WTC11 (cell line): ENCODE results near the gene ARMC9. TPM values are rescaled to one million over a fixed set of nuclear protein-coding genes. Genes with fewer than 3 reads are reported as not detected.

Source experiments
- ATAC-seq: fragments of 200-7000 bp; cut with Tn5 transposase; 2 replicates; pipeline ENCODE4 v1.10.0; 2021; ENCODE audit warnings: mild to moderate bottlenecking, moderate library complexity
- CTCF ChIA-PET: fragments of 300-600 bp; sonication (Branson Sonifier 250); formaldehyde crosslinking; loops from one replicate; lab custom pipeline; 2021; ENCODE audit warnings: antibody characterized with exemption; lab: Charles Lee
- POLR2A ChIA-PET: fragments of 350-600 bp; sonication (Branson Sonifier 250); formaldehyde crosslinking; loops from one replicate; lab custom pipeline; 2021; ENCODE audit warnings: antibody characterized with exemption; lab: Charles Lee
- DNase-seq: peaks from one replicate; pipeline ENCODE4 v3.0.0; 2021; ENCODE audit warnings: low spot score
- H3K27ac Mint-ChIP-seq: 2 replicates; pipeline ENCODE4 v1.8.0; 2021; ENCODE audit warnings: mixed read lengths
- H3K27me3 Mint-ChIP-seq: 2 replicates; pipeline ENCODE4 v1.8.0; 2021; ENCODE audit warnings: low read depth, mild to moderate bottlenecking, moderate library complexity, mixed read lengths
- H3K36me3 Mint-ChIP-seq: 2 replicates; pipeline ENCODE4 v1.8.0; 2021; ENCODE audit warnings: mixed read lengths
- H3K4me1 Mint-ChIP-seq: 2 replicates; pipeline ENCODE4 v1.8.0; 2022; ENCODE audit warnings: mixed read lengths
- H3K4me3 Mint-ChIP-seq: 2 replicates; pipeline ENCODE4 v1.8.0; 2021; ENCODE audit warnings: mild to moderate bottlenecking, moderate library complexity, mixed read lengths
- H3K9me3 Mint-ChIP-seq: 2 replicates; pipeline ENCODE4 v1.8.0; 2021; ENCODE audit warnings: mixed read lengths
- ATF1 ChIP-seq: sonication (generic); formaldehyde crosslinking; IDR thresholded peaks from 2 replicates; pipeline ENCODE4 v1.8.1; 2023; ENCODE audit warnings: mild to moderate bottlenecking, moderate library complexity, missing genetic modification reagents
- GABPB1 ChIP-seq: sonication (generic); formaldehyde crosslinking; IDR thresholded peaks from 2 replicates; pipeline ENCODE4 v1.8.1; 2023; ENCODE audit warnings: mild to moderate bottlenecking, missing genetic modification reagents
- GRHL2 ChIP-seq: fragments of 250-450 bp; sonication (Bioruptor Pico); IDR thresholded peaks from 2 replicates; pipeline ENCODE4 v1.8.0; 2022; ENCODE audit warnings: mild to moderate bottlenecking, moderate library complexity; ENCODE audit not compliant: insufficient replicate concordance, severe bottlenecking
- MXD4 ChIP-seq: fragments of 250-450 bp; sonication (Bioruptor Pico); IDR thresholded peaks from 2 replicates; pipeline ENCODE4 v1.8.0; 2021; ENCODE audit warnings: mild to moderate bottlenecking, moderate library complexity, borderline replicate concordance
- NR2C2 ChIP-seq: sonication (generic); formaldehyde crosslinking; IDR thresholded peaks from 2 replicates; pipeline ENCODE4 v1.8.0; 2022; ENCODE audit warnings: mild to moderate bottlenecking, missing genetic modification reagents
- OVOL2 ChIP-seq: fragments of 250-450 bp; sonication (Bioruptor Pico); IDR thresholded peaks from 2 replicates; pipeline ENCODE4 v1.9.0; 2021; ENCODE audit warnings: mild to moderate bottlenecking, borderline replicate concordance
- SMAD4 ChIP-seq: sonication (generic); formaldehyde crosslinking; IDR thresholded peaks from 2 replicates; pipeline ENCODE4 v1.8.0; 2022; ENCODE audit warnings: mild to moderate bottlenecking, missing genetic modification reagents
- SP1 ChIP-seq: sonication (generic); formaldehyde crosslinking; conservative IDR thresholded peaks from 2 replicates; pipeline ENCODE4 v1.8.1; 2022; ENCODE audit warnings: missing genetic modification reagents
- TCF7 ChIP-seq: sonication (generic); formaldehyde crosslinking; IDR thresholded peaks from 2 replicates; pipeline ENCODE4 v1.8.0; 2022; ENCODE audit warnings: mild to moderate bottlenecking, low read depth, missing genetic modification reagents, moderate library complexity
- TEAD1 ChIP-seq: sonication (generic); formaldehyde crosslinking; IDR thresholded peaks from 2 replicates; pipeline ENCODE4 v1.8.0; 2022; ENCODE audit warnings: mild to moderate bottlenecking, missing genetic modification reagents
- ZNF121 ChIP-seq: sonication (generic); formaldehyde crosslinking; IDR thresholded peaks from 2 replicates; pipeline ENCODE4 v1.8.0; 2023; ENCODE audit warnings: missing genetic modification reagents
- ZNF232 ChIP-seq: sonication (generic); formaldehyde crosslinking; IDR thresholded peaks from 2 replicates; pipeline ENCODE4 v1.8.0; 2022; ENCODE audit warnings: mild to moderate bottlenecking, missing genetic modification reagents
- ZNF263 ChIP-seq: sonication (generic); formaldehyde crosslinking; IDR thresholded peaks from 2 replicates; pipeline ENCODE4 v1.8.1; 2022; ENCODE audit warnings: low read depth, mild to moderate bottlenecking, moderate library complexity, missing genetic modification reagents
- total RNA-seq: library from RNA; stranded (reverse); gene quantifications from 3 replicates; pipeline ENCODE4 v1.2.3, GENCODE V29; 2021
- TF ChIP-seq, protein P1 (sequence below): sonication (generic); formaldehyde crosslinking; IDR thresholded peaks from 2 replicates; pipeline ENCODE4 v1.8.0; 2023; ENCODE audit warnings: missing genetic modification reagents, mild to moderate bottlenecking, borderline replicate concordance
- TF ChIP-seq, protein P2 (sequence below): sonication (generic); formaldehyde crosslinking; IDR thresholded peaks from 2 replicates; pipeline ENCODE4 v1.8.1; 2023; ENCODE audit warnings: mild to moderate bottlenecking, missing genetic modification reagents, moderate library complexity
- TF ChIP-seq, protein P3 (sequence below): sonication (generic); formaldehyde crosslinking; IDR thresholded peaks from 2 replicates; pipeline ENCODE4 v1.8.0; 2022; ENCODE audit warnings: mild to moderate bottlenecking, missing genetic modification reagents
- TF ChIP-seq, protein P4 (sequence below): sonication (generic); formaldehyde crosslinking; IDR thresholded peaks from 2 replicates; pipeline ENCODE4 v1.8.1; 2022; ENCODE audit warnings: mild to moderate bottlenecking, missing genetic modification reagents, moderate library complexity, borderline replicate concordance
- TF ChIP-seq, protein P5 (sequence below): sonication (generic); formaldehyde crosslinking; IDR thresholded peaks from 2 replicates; pipeline ENCODE4 v1.8.0; 2022; ENCODE audit warnings: mild to moderate bottlenecking, missing genetic modification reagents
- TF ChIP-seq, protein P6 (sequence below): fragments of 250-450 bp; sonication (Bioruptor Pico); IDR thresholded peaks from 2 replicates; pipeline ENCODE4 v1.9.0; 2021; ENCODE audit warnings: mild to moderate bottlenecking

ARMC9 gene
- total RNA-seq, 1 experiment from 2014 or later, result 34.9 TPM

DNA sequence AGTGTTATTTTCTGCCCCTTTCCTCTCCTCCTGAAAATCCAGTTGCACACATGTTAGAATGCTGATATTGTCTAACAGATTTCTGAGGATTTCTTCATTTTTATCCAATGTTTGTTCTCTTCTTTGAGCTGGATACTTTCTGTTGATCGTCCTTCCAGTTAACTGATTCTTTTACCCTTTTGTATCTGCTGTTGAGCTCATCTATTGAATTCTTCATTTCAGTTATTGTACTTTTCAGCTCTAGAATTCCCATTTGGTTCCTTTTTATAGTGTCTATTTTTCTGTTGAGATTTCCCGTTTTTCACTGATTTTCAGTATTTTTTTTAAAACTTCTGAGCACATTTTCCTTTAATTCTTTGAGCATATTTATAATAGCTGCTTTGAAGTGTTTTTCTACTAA is 119.1 kb downstream of the ARMC9 start:
- no peak for DNase-seq
- ATAC-seq, result no peak
- peaks cover 22% of the 10 kb centered on the region for H3K36me3 Mint-ChIP-seq
- no peak for TF ChIP-seq ZNF263 (CRISPR knock-in tag)
- TF ChIP-seq, protein P1, sequence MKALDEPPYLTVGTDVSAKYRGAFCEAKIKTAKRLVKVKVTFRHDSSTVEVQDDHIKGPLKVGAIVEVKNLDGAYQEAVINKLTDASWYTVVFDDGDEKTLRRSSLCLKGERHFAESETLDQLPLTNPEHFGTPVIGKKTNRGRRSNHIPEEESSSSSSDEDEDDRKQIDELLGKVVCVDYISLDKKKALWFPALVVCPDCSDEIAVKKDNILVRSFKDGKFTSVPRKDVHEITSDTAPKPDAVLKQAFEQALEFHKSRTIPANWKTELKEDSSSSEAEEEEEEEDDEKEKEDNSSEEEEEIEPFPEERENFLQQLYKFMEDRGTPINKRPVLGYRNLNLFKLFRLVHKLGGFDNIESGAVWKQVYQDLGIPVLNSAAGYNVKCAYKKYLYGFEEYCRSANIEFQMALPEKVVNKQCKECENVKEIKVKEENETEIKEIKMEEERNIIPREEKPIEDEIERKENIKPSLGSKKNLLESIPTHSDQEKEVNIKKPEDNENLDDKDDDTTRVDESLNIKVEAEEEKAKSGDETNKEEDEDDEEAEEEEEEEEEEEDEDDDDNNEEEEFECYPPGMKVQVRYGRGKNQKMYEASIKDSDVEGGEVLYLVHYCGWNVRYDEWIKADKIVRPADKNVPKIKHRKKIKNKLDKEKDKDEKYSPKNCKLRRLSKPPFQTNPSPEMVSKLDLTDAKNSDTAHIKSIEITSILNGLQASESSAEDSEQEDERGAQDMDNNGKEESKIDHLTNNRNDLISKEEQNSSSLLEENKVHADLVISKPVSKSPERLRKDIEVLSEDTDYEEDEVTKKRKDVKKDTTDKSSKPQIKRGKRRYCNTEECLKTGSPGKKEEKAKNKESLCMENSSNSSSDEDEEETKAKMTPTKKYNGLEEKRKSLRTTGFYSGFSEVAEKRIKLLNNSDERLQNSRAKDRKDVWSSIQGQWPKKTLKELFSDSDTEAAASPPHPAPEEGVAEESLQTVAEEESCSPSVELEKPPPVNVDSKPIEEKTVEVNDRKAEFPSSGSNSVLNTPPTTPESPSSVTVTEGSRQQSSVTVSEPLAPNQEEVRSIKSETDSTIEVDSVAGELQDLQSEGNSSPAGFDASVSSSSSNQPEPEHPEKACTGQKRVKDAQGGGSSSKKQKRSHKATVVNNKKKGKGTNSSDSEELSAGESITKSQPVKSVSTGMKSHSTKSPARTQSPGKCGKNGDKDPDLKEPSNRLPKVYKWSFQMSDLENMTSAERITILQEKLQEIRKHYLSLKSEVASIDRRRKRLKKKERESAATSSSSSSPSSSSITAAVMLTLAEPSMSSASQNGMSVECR (CRISPR knock-in tag), result no peak
- TF ChIP-seq, protein P2, sequence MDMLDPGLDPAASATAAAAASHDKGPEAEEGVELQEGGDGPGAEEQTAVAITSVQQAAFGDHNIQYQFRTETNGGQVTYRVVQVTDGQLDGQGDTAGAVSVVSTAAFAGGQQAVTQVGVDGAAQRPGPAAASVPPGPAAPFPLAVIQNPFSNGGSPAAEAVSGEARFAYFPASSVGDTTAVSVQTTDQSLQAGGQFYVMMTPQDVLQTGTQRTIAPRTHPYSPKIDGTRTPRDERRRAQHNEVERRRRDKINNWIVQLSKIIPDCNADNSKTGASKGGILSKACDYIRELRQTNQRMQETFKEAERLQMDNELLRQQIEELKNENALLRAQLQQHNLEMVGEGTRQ, result no peak
- no peak for TF ChIP-seq MXD4 (CRISPR knock-in tag)
- TF ChIP-seq, protein P3, sequence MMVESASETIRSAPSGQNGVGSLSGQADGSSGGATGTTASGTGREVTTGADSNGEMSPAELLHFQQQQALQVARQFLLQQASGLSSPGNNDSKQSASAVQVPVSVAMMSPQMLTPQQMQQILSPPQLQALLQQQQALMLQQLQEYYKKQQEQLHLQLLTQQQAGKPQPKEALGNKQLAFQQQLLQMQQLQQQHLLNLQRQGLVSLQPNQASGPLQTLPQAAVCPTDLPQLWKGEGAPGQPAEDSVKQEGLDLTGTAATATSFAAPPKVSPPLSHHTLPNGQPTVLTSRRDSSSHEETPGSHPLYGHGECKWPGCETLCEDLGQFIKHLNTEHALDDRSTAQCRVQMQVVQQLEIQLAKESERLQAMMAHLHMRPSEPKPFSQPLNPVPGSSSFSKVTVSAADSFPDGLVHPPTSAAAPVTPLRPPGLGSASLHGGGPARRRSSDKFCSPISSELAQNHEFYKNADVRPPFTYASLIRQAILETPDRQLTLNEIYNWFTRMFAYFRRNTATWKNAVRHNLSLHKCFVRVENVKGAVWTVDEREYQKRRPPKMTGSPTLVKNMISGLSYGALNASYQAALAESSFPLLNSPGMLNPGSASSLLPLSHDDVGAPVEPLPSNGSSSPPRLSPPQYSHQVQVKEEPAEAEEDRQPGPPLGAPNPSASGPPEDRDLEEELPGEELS (CRISPR knock-in tag), result no peak
- TF ChIP-seq ZNF232 (CRISPR knock-in tag), result no peak
- TF ChIP-seq SP1 (CRISPR knock-in tag), result no peak
- TF ChIP-seq NR2C2 (CRISPR knock-in tag), result no peak
- no peak for TF ChIP-seq ZNF121
- TF ChIP-seq TCF7 (CRISPR knock-in tag), result no peak
- no peak for TF ChIP-seq TEAD1
- TF ChIP-seq GRHL2 (CRISPR knock-in tag), result no peak
- TF ChIP-seq OVOL2 (CRISPR knock-in tag), result no peak
- TF ChIP-seq, protein P4, sequence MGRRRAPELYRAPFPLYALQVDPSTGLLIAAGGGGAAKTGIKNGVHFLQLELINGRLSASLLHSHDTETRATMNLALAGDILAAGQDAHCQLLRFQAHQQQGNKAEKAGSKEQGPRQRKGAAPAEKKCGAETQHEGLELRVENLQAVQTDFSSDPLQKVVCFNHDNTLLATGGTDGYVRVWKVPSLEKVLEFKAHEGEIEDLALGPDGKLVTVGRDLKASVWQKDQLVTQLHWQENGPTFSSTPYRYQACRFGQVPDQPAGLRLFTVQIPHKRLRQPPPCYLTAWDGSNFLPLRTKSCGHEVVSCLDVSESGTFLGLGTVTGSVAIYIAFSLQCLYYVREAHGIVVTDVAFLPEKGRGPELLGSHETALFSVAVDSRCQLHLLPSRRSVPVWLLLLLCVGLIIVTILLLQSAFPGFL, result no peak
- TF ChIP-seq, protein P5, sequence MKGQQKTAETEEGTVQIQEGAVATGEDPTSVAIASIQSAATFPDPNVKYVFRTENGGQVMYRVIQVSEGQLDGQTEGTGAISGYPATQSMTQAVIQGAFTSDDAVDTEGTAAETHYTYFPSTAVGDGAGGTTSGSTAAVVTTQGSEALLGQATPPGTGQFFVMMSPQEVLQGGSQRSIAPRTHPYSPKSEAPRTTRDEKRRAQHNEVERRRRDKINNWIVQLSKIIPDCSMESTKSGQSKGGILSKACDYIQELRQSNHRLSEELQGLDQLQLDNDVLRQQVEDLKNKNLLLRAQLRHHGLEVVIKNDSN (CRISPR knock-in tag), result no peak
- TF ChIP-seq ATF1, result no peak
- TF ChIP-seq, all 79 proteins: peak for 0
- Mint-ChIP-seq H3K27me3 (no peaks in the 10 kb centered on the region), H3K9me3 (peaks cover 11% of the 10 kb centered on the region), H3K4me1 (peaks cover 3% of the 10 kb centered on the region), H3K27ac (no peak overlapping the region), H3K4me3 (no peak overlapping the region)
- CTCF ChIA-PET, result no interaction called here
- POLR2A ChIA-PET, result no interaction called here

DNA sequence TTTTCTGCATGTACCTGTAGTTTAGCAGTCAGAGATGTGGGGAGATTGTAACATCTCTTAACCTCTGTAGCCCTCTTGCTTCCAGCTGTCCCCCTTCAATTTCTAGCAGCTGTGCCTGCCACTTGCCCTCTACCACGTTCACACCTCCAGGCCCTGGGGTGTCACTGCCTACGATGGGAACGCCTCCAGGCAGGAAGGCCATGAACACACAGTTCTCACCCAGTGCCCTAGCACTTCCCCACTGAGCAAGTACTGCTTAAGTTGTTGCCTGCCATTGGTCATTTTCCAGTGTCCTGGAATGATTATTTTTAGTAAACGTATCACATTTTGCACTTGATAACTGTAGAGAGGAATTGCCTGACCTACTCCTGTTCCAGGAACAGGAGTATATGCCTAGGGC is 120.0 kb downstream of the ARMC9 start:
- Mint-ChIP-seq H3K27me3 (no peaks in the 10 kb centered on the region), H3K36me3 (peaks cover 22% of the 10 kb centered on the region), H3K4me3 (no peak overlapping the region), H3K9me3 (peaks cover 11% of the 10 kb centered on the region), H3K4me1 (peaks cover 12% of the 10 kb centered on the region), H3K27ac (peak overlapping the region; percentile 36)
- TF ChIP-seq, protein P6, sequence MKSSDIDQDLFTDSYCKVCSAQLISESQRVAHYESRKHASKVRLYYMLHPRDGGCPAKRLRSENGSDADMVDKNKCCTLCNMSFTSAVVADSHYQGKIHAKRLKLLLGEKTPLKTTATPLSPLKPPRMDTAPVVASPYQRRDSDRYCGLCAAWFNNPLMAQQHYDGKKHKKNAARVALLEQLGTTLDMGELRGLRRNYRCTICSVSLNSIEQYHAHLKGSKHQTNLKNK (CRISPR knock-in tag), result no peak
- TF ChIP-seq SMAD4 (CRISPR knock-in tag) (no peak), GABPB1 (CRISPR knock-in tag) (no peak), TCF7 (CRISPR knock-in tag) (no peak)
- TF ChIP-seq, protein P4, result no peak
- ATAC-seq (no peak), DNase-seq (no peak)
- ChIA-PET POLR2A (no interaction called here), CTCF (no interaction called here)
